Liver (tissue), 9 donors: ENCODE results near the gene LRRC2. TPM values are rescaled to one million over a fixed set of nuclear protein-coding genes. Genes with fewer than 3 reads are reported as not detected.

Source experiments
- DNase-seq: peaks from one replicate; pipeline ENCODE4 v3.0.0-alpha.2; 2017; ENCODE audit warnings: low spot score
- H3K27ac ChIP-seq, 2 donors: one replicate each; pipeline ENCODE4 v1.7.0; 2013; ENCODE audit warnings: inconsistent platforms in 2 of 2, low read length in 2 of 2, control low read depth in 1 of 2, low read depth in 1 of 2, mild to moderate bottlenecking in 1 of 2
- H3K27me3 ChIP-seq, 4 donors: one replicate each; pipeline versions ENCODE4 v1.6.1 to v1.7.0; 2013; ENCODE audit warnings: low read length in 3 of 4, inconsistent platforms in 1 of 4, mild to moderate bottlenecking in 1 of 4, moderate library complexity in 1 of 4; ENCODE audit not compliant: control insufficient read depth in 4 of 4, insufficient read depth in 4 of 4
- H3K36me3 ChIP-seq, 4 donors: one replicate each; pipeline versions ENCODE4 v1.6.1 to v1.7.0; 2013; ENCODE audit warnings: low read length in 3 of 4, mild to moderate bottlenecking in 3 of 4, low read depth in 1 of 4, moderate library complexity in 1 of 4; ENCODE audit not compliant: control insufficient read depth in 4 of 4, insufficient read depth in 3 of 4
- H3K4me1 ChIP-seq, 4 donors: one replicate each; pipeline versions ENCODE4 v1.6.1 to v1.7.0; 2013; ENCODE audit warnings: low read length in 3 of 4, mild to moderate bottlenecking in 3 of 4, moderate library complexity in 1 of 4; ENCODE audit not compliant: control insufficient read depth in 4 of 4, insufficient read depth in 4 of 4
- H3K4me3 ChIP-seq, 3 donors: one replicate each; pipeline versions ENCODE4 v1.6.1 to v1.7.0; 2013; ENCODE audit warnings: low read length in 3 of 3, control low read depth in 1 of 3, low read depth in 1 of 3, mild to moderate bottlenecking in 1 of 3
- H3K9ac ChIP-seq, 2 donors: one replicate each; pipeline ENCODE4 v1.7.0; 2013; ENCODE audit warnings: low read length in 2 of 2, mild to moderate bottlenecking in 2 of 2, moderate library complexity in 2 of 2, control low read depth in 1 of 2, low read depth in 1 of 2
- H3K9me3 ChIP-seq, 4 donors: one replicate each; pipeline versions ENCODE4 v1.6.1 to v1.7.0; 2013; ENCODE audit warnings: low read length in 3 of 4; ENCODE audit not compliant: control insufficient read depth in 4 of 4
- CTCF ChIP-seq: fragments of 150-350 bp; IDR thresholded peaks from 2 replicates; pipeline ENCODE4 v1.5.1; 2017; ENCODE audit warnings: improper control_type of control experiment, low read depth, low read length; ENCODE audit not compliant: missing input control
- EGR1 ChIP-seq, 2 donors: IDR thresholded peaks; 2 replicates each; pipeline ENCODE4 v1.6.1; 2016 to 2018; ENCODE audit warnings: antibody characterized with exemption in 2 of 2, low read depth in 2 of 2
- FOXA1 ChIP-seq: IDR thresholded peaks from 2 replicates; pipeline ENCODE4 v1.6.1; 2016; ENCODE audit warnings: antibody characterized with exemption
- FOXA2 ChIP-seq: IDR thresholded peaks from 2 replicates; pipeline ENCODE4 v1.6.1; 2016; ENCODE audit warnings: antibody characterized with exemption
- GABPA ChIP-seq, 2 donors: IDR thresholded peaks in 1 of 2; conservative IDR thresholded peaks in 1 of 2; 2 replicates each; pipeline ENCODE4 v1.6.1; 2016; ENCODE audit warnings: antibody characterized with exemption in 2 of 2, mild to moderate bottlenecking in 1 of 2, moderate library complexity in 1 of 2
- HNF4A ChIP-seq, 2 donors: conservative IDR thresholded peaks; 2 replicates each; pipeline ENCODE4 v1.6.1; 2016; ENCODE audit warnings: antibody characterized with exemption in 2 of 2, mild to moderate bottlenecking in 2 of 2
- HNF4G ChIP-seq: IDR thresholded peaks from 2 replicates; pipeline ENCODE4 v1.6.1; 2016; ENCODE audit warnings: antibody characterized with exemption
- JUND ChIP-seq, 2 donors: IDR thresholded peaks; 2 replicates each; pipeline ENCODE4 v1.6.1; 2016; ENCODE audit warnings: antibody characterized with exemption in 2 of 2
- MAX ChIP-seq: IDR thresholded peaks from 2 replicates; pipeline ENCODE4 v1.6.1; 2016; ENCODE audit warnings: antibody characterized with exemption
- RAD21 ChIP-seq, 2 donors: IDR thresholded peaks; 2 replicates each; pipeline ENCODE4 v1.6.1; 2016; ENCODE audit warnings: antibody characterized with exemption in 2 of 2, mild to moderate bottlenecking in 2 of 2
- SP1 ChIP-seq: IDR thresholded peaks from 2 replicates; pipeline ENCODE4 v1.6.1; 2018; ENCODE audit warnings: antibody characterized with exemption, mild to moderate bottlenecking
- YY1 ChIP-seq: IDR thresholded peaks from 2 replicates; pipeline ENCODE4 v1.6.1; 2016; ENCODE audit warnings: antibody characterized with exemption, mild to moderate bottlenecking
- ZBTB33 ChIP-seq: IDR thresholded peaks from 2 replicates; pipeline ENCODE4 v1.6.1; 2016; ENCODE audit warnings: antibody characterized with exemption
- WGBS: extraction: QIAGEN DNeasy Blood & Tissue Kit; methylation state at CpG from one replicate; pipeline ENCODE4 v1.1.7; 2013; 5-methylcytosine and 5-hydroxymethylcytosine counted together
- polyA plus RNA-seq, 2 donors: library from polyadenylated mRNA; stranded (reverse) in 1 of 2; unstranded in 1 of 2; fragments of 200-250 nt in 1 of 2; fragments of >200 nt in 1 of 2; fragmentation: Nextera tagmentation in 1 of 2; extraction: Ambion mirVana in 1 of 2; gene quantifications; one replicate each; pipeline versions ENCODE4 v1.2.1 to v1.2.3, GENCODE V29; 2013 to 2015
- total RNA-seq, 2 donors: library from RNA; depleted of rRNA; stranded (reverse); fragments of >200 nt; gene quantifications; one replicate each; pipeline ENCODE4 v1.2.3, GENCODE V29; 2014
- TF ChIP-seq, protein P1 (sequence below): IDR thresholded peaks from 2 replicates; pipeline ENCODE4 v1.6.1; 2016; ENCODE audit warnings: antibody characterized with exemption
- TF ChIP-seq, protein P2 (sequence below): IDR thresholded peaks from 2 replicates; pipeline ENCODE4 v1.6.1; 2016; ENCODE audit warnings: antibody characterized with exemption, mild to moderate bottlenecking
- donor health status: healthy.
- donor health status: healthy.
- donor health status: healthy.
- donor health status: healthy.
- donor health status: healthy.

The LRRC2 gene
- total and polyA plus RNA-seq, 4 donors, result 0.93 to 7.6 (median 4.2) TPM

DNA sequence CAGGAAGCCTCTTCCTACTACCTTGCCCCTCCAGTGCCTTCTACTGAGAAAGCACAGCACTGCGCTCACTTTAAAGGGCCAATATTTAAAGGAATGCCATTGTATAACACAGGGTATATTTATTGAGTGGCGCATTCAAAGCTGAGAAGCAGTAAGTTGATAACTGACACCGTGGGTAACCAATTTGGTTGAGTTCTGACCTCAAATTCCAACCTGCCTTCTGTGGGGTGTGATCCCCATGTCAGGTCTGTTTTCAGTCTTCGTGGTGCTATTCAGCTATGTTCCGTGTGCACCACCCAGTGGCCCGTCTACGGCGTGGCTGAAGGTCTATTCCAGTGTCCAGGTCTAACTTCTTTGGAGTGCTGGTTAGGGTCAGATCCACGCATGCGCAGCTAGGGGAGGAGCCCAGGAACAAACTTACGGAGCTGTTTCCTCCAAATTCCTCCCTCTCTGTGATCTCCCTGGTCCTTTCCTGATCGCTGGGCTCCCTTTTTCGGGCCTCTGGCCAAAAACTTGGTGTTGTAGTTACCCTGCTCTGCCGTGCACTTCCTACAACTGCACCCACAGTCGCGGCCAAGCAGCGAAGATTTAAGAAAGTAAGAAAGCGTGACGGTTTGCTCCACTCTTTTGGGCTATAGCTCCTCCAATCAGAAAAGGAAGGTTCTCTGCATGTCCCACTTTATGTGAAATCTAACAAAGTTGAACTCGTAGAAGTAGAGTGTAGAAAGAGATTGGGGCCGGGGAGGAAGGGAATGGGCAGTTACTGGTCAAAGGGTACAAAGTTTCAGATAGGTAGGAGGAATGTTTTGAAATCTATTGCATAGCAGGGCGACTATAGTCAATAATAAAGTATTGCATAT is 7.7 kb downstream of the LRRC2 start (continued):
- TF ChIP-seq ZBTB33, result peak; percentile 42
- TF ChIP-seq RAD21 (IDR thresholded peaks at IDR 0.05), result peak; percentile 99
- peak in 1 of 2 donors; percentile 43 for TF ChIP-seq GABPA (IDR thresholded peaks at IDR 0.05 in 1 of 2, conservative IDR thresholded peaks at IDR 0.05 in 1 of 2)
- no peak for TF ChIP-seq HNF4G
- TF ChIP-seq CTCF, result peak; percentile 94
- TF ChIP-seq HNF4A (conservative IDR thresholded peaks at IDR 0.05), result peak in 1 of 2 donors; percentile 62

- Histone ChIP-seq H3K27ac (no peak overlapping the region), H3K4me1 (peaks cover 2 to 21% (median 13%) of the 10 kb centered on the region in 4 donors), H3K9me3 (no peaks in the 10 kb centered on the region), H3K27me3 (no peaks in the 10 kb centered on the region), H3K36me3 (no peaks in the 10 kb centered on the region), H3K4me3 (no peak overlapping the region), H3K9ac (no peak overlapping the region)
- no peak for DNase-seq
- no peak for TF ChIP-seq RAD21 (IDR thresholded peaks at IDR 0.05)
- no peak for TF ChIP-seq HNF4G
- TF ChIP-seq SP1, result no peak
- no peak for TF ChIP-seq ZBTB33
- no peak for TF ChIP-seq HNF4A (conservative IDR thresholded peaks at IDR 0.05)
- TF ChIP-seq, protein P1, sequence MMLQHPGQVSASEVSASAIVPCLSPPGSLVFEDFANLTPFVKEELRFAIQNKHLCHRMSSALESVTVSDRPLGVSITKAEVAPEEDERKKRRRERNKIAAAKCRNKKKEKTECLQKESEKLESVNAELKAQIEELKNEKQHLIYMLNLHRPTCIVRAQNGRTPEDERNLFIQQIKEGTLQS, result no peak
- no peak for TF ChIP-seq JUND (IDR thresholded peaks at IDR 0.05)
- no peak for TF ChIP-seq FOXA2
- TF ChIP-seq YY1, result no peak
- no peak for TF ChIP-seq FOXA1
- TF ChIP-seq MAX, result no peak
- TF ChIP-seq EGR1 (IDR thresholded peaks at IDR 0.05; ENCODE audit: low read depth in 2 of 2), result no peak
- TF ChIP-seq, protein P2, sequence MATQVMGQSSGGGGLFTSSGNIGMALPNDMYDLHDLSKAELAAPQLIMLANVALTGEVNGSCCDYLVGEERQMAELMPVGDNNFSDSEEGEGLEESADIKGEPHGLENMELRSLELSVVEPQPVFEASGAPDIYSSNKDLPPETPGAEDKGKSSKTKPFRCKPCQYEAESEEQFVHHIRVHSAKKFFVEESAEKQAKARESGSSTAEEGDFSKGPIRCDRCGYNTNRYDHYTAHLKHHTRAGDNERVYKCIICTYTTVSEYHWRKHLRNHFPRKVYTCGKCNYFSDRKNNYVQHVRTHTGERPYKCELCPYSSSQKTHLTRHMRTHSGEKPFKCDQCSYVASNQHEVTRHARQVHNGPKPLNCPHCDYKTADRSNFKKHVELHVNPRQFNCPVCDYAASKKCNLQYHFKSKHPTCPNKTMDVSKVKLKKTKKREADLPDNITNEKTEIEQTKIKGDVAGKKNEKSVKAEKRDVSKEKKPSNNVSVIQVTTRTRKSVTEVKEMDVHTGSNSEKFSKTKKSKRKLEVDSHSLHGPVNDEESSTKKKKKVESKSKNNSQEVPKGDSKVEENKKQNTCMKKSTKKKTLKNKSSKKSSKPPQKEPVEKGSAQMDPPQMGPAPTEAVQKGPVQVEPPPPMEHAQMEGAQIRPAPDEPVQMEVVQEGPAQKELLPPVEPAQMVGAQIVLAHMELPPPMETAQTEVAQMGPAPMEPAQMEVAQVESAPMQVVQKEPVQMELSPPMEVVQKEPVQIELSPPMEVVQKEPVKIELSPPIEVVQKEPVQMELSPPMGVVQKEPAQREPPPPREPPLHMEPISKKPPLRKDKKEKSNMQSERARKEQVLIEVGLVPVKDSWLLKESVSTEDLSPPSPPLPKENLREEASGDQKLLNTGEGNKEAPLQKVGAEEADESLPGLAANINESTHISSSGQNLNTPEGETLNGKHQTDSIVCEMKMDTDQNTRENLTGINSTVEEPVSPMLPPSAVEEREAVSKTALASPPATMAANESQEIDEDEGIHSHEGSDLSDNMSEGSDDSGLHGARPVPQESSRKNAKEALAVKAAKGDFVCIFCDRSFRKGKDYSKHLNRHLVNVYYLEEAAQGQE, result no peak
- WGBS, result 67% methylated on average over 6 of the region's 6 CpGs
Observed at GRCh38 chr3:46557814-46558183, 8.3 kb downstream of the LRRC2 start.
